Measurements from ENCODE around the gene EIF1AD.

EIF1AD gene

DNA sequence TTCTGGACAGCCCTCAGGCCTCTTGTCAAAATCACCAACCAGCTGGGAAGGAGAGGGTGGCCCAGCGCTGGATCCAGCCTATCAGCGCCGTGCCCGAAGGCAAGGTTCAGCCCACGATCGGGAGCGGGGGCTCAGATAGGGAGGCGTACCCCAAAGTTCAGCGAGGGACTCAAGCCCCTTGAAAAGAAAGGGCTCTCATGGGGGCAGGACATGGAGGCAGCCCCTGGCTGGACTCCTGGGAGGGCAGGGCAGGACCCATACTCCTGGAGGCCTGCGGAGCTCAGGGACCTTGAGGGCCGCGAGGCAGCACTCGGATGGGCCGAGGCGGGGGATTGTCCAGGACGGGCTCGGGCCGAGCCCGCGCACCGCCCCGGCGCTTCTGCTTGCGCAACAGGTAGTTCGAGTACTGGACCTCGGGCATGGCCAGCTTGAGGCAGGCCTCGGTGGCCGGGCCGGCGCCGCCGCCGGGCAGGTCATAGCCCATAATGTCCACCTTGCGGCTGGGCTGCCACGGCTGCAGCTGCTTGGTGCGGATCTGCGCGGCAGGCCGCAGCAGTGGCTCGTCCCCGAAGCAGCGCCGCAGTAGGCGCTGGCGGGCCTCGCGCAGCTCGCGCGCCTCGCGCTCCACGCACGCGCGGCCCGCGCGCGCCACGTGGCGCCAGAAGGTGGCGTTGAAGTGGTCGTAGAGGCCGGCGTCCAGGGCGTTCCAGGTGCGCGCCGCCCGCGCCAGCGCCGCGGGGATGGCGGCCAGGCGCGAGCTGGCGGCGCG lies 40.5 kb upstream of the EIF1AD start:
- Histone ChIP-seq H3K36me3 (no peaks in the 10 kb centered on the region), H3K4me1 (peaks cover 0 to 9% (median 6%) of the 10 kb centered on the region in 4 donors), H3K27me3 (no peaks in the 10 kb centered on the region), H3K27ac (no peak overlapping the region), H3K4me3 (no peak overlapping the region), H3K9me3 (no peaks in the 10 kb centered on the region)
- intact Hi-C loops (cut with DNase I; ENCODE audit: low total_unique reads), result no loop called here
- no peak for DNase-seq
- TF ChIP-seq, protein P1, sequence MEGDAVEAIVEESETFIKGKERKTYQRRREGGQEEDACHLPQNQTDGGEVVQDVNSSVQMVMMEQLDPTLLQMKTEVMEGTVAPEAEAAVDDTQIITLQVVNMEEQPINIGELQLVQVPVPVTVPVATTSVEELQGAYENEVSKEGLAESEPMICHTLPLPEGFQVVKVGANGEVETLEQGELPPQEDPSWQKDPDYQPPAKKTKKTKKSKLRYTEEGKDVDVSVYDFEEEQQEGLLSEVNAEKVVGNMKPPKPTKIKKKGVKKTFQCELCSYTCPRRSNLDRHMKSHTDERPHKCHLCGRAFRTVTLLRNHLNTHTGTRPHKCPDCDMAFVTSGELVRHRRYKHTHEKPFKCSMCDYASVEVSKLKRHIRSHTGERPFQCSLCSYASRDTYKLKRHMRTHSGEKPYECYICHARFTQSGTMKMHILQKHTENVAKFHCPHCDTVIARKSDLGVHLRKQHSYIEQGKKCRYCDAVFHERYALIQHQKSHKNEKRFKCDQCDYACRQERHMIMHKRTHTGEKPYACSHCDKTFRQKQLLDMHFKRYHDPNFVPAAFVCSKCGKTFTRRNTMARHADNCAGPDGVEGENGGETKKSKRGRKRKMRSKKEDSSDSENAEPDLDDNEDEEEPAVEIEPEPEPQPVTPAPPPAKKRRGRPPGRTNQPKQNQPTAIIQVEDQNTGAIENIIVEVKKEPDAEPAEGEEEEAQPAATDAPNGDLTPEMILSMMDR (IDR thresholded peaks at IDR 0.05), result no peak

DNA sequence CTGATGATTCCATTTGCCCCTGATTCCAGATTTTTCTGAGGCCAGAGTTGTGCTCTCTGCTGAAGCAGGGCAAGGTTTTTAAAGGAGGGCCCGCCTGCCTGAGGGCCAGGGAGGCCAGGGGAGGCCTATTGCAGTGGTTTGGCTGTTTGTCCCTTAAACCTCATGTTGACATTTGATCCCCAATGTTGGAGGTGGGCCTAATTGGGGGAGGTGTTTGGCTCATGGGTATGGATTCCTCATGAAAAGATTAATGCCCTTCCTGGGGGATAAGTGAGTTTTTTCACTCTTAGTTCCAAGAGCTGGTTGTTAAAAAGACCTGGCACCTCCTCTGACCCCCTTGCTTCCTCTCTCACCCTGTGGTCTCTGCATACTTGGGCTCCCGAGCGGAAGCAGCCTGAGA lies 37.8 kb upstream of the EIF1AD start:
- Histone ChIP-seq H3K36me3 (no peaks in the 10 kb centered on the region), H3K4me3 (no peak overlapping the region), H3K9me3 (no peaks in the 10 kb centered on the region), H3K4me1 (peaks cover 0 to under 1% (median 0%) of the 10 kb centered on the region in 4 donors), H3K27ac (no peak overlapping the region), H3K27me3 (no peaks in the 10 kb centered on the region)
- TF ChIP-seq, protein P1 (IDR thresholded peaks at IDR 0.05), result no peak
- no peak for DNase-seq
- intact Hi-C loops (cut with DNase I; ENCODE audit: low total_unique reads), result no loop called here

DNA sequence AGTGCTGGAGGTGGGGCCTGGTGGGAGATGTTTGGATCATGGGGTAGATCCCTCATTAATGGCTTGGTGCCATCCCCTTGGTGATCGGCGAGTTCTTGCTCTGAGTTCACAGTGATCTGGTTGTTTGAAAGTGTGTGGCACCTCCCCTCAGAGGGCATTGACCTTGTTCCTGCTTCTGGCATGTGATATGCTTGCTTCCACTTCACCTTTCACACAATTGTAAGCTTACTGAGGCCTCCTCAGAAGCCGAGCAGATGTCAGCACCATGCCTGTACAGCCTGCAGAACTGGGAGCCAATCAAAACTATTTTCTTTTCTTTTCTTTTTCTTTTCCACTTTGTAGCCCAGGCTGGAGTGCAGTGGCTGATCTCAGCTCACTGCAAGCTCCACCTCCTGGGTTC lies 35.4 kb upstream of the EIF1AD start:
- no peaks in the 10 kb centered on the region for H3K9me3 ChIP-seq
- no peaks in the 10 kb centered on the region for H3K27me3 ChIP-seq
- DNase-seq, result no peak
- no peak overlapping the region for H3K27ac ChIP-seq
- H3K4me1 ChIP-seq, result no peaks in the 10 kb centered on the region
- H3K36me3 ChIP-seq, result no peaks in the 10 kb centered on the region
- intact Hi-C loops (cut with DNase I; ENCODE audit: low total_unique reads), result no loop called here
- TF ChIP-seq, protein P1 (IDR thresholded peaks at IDR 0.05), result no peak
- no peak overlapping the region for H3K4me3 ChIP-seq

DNA sequence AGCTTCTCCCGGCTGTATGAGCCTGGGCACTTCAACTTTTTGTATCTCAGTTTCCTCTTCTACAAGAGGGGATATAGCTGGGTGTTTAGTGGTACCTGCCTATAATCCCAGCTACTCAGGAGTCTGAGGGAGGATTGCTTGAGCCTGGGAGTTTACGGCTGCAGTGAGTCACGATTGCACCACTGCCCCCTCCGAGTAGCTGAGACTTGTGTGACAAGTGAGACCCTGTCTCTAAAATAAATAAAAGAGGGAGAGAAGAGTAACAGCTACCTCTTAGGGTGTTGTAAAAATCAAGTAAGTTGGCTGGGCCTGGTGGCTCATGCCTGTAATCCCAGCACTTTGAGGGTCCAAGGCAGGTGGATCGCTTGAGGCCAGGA lies 34.4 kb upstream of the EIF1AD start:
- no peaks in the 10 kb centered on the region for H3K4me1 ChIP-seq
- no peaks in the 10 kb centered on the region for H3K27me3 ChIP-seq
- no peaks in the 10 kb centered on the region for H3K36me3 ChIP-seq
- no peak overlapping the region for H3K4me3 ChIP-seq
- intact Hi-C loops (cut with DNase I; ENCODE audit: low total_unique reads), result no loop called here
- H3K27ac ChIP-seq, result no peak overlapping the region
- no peaks in the 10 kb centered on the region for H3K9me3 ChIP-seq
- TF ChIP-seq, protein P1 (IDR thresholded peaks at IDR 0.05), result no peak
- no peak for DNase-seq

DNA sequence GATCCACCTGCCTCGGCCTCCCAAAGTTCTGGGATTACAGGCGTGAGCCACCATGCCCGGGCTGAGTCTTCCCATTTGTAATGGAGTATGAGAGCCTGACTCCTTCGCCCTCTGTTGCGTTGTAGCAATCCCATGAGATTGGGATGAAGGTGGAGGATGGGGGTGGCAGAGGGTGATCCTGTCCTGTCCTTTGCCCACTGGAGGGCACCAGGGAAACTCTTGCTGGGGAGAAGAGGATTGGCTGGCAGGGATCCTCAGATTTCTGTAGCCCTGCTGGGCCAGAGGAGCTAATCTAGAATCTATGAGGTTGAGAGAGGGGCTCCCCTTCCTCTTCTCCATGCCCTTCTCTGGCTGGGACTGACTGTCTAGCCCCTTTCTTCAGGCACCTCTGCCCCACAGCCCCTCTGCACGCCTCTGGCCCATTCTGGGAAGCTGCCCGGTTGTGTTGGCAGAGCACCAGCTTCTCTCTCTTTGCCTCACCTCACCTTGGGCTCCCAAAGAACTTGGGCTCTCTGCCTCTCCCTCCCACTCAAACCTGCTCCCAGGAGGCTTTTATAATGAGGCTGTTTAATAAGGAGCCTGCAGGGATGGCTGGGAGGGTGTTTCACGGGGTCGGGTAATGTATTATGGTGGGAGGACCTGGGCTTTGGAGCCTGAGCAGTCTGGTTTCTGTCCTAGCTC lies 33.8 kb upstream of the EIF1AD start:
- H3K36me3 ChIP-seq, result no peaks in the 10 kb centered on the region
- H3K27ac ChIP-seq, result no peak overlapping the region
- TF ChIP-seq, protein P1 (IDR thresholded peaks at IDR 0.05), result no peak
- no peaks in the 10 kb centered on the region for H3K9me3 ChIP-seq
- no peaks in the 10 kb centered on the region for H3K4me1 ChIP-seq
- H3K4me3 ChIP-seq, result no peak overlapping the region
- DNase-seq, result no peak
- intact Hi-C loops (cut with DNase I; ENCODE audit: low total_unique reads), result no loop called here
- H3K27me3 ChIP-seq, result no peaks in the 10 kb centered on the region

Data from tibial artery (tissue), 4 donors.